Esophagus squamous epithelium (tissue), 4 donors: ENCODE data around the gene TUBGCP3.

Source experiments
- CTCF ChIP-seq, 6 experiments: fragments of 450-650 bp in 4 of 6; fragments of 200-600 bp in 2 of 6; sonication (generic) in 2 of 6; IDR thresholded peaks; one replicate each; pipeline ENCODE4 v1.5.1; 2016 to 2019; ENCODE audit warnings: antibody characterized with exemption in 6 of 6, mild to moderate bottlenecking in 4 of 6, moderate library complexity in 4 of 6
- POLR2A ChIP-seq, 4 donors: fragments of 450-650 bp; IDR thresholded peaks; one replicate each; pipeline ENCODE4 v1.6.1; 2017; ENCODE audit warnings: antibody characterized with exemption in 4 of 4, mild to moderate bottlenecking in 4 of 4, moderate library complexity in 3 of 4

- TF ChIP-seq CTCF (IDR thresholded peaks at IDR 0.05) (no peak), POLR2A (IDR thresholded peaks at IDR 0.05) (no peak)
Measured at GRCh38 chr13:112601371-112601770, 13.4 kb upstream of the TUBGCP3 start.
